Osteocyte (in vitro differentiated cells): ENCODE results near the gene UBAC1. TPM values are rescaled to one million over a fixed set of nuclear protein-coding genes. Genes with fewer than 3 reads are reported as not detected.
"Not testable (repeated sequence)": the region's sequence is repeated elsewhere in the genome, so short reads cannot be mapped to it uniquely, and the experiment has no call there.

Experiments used
- DNase-seq: peaks from one replicate; pipeline ENCODE4 v3.0.0; 2021; ENCODE audit warnings: mixed read lengths; ENCODE audit not compliant: unreplicated experiment; ENCODE audit errors: extremely low spot score
- H3K27ac Mint-ChIP-seq: one replicate; pipeline ENCODE4 v1.8.0; 2021; ENCODE audit warnings: mild to moderate bottlenecking, mixed read lengths; ENCODE audit not compliant: unreplicated experiment
- H3K27me3 Mint-ChIP-seq: one replicate; pipeline ENCODE4 v1.8.0; 2021; ENCODE audit warnings: mixed read lengths; ENCODE audit not compliant: unreplicated experiment
- H3K36me3 Mint-ChIP-seq: one replicate; pipeline ENCODE4 v1.8.0; 2021; ENCODE audit warnings: mixed read lengths; ENCODE audit not compliant: unreplicated experiment
- H3K4me1 Mint-ChIP-seq: one replicate; pipeline ENCODE4 v1.8.0; 2021; ENCODE audit warnings: mixed read lengths; ENCODE audit not compliant: unreplicated experiment
- H3K4me3 Mint-ChIP-seq: one replicate; pipeline ENCODE4 v1.8.0; 2021; ENCODE audit warnings: mild to moderate bottlenecking, moderate library complexity, mixed read lengths; ENCODE audit not compliant: unreplicated experiment
- H3K9me3 Mint-ChIP-seq: one replicate; pipeline ENCODE4 v1.8.0; 2021; ENCODE audit warnings: mixed read lengths; ENCODE audit not compliant: unreplicated experiment
- total RNA-seq: library from RNA; stranded (reverse); gene quantifications from 2 replicates; pipeline ENCODE4 v1.2.1, GENCODE V29; 2021
- TF ChIP-seq, protein P1 (sequence below): fragments of 200-600 bp; sonication (generic); IDR thresholded peaks from 2 replicates; pipeline ENCODE4 v1.5.0; 2021; ENCODE audit warnings: antibody characterized with exemption, mild to moderate bottlenecking, moderate library complexity

UBAC1 gene
- total RNA-seq, 1 donor from 2014 or later: 38.9 TPM

DNA sequence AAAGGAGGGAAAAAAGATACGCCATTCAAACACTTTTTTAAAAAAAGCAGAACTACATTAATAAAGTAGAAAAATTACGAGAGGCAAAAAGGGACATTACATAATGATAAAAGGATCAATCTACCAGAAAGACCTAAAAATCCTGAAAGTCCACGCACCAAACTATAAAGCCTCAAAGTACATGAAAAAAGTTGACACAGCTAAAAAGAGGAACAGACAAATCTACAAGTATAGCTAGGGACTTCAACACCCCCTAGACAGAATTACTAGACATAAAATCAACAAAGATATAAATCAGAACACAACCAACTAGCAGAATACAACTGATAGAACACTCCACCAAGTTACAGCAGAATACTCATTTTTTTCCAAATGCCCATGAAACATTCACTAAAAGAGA, 65.0 kb downstream of the UBAC1 start:
- H3K4me1 Mint-ChIP-seq: peaks cover 24% of the 10 kb centered on the region
- H3K27me3 Mint-ChIP-seq: no peaks in the 10 kb centered on the region
- TF ChIP-seq, protein P1, sequence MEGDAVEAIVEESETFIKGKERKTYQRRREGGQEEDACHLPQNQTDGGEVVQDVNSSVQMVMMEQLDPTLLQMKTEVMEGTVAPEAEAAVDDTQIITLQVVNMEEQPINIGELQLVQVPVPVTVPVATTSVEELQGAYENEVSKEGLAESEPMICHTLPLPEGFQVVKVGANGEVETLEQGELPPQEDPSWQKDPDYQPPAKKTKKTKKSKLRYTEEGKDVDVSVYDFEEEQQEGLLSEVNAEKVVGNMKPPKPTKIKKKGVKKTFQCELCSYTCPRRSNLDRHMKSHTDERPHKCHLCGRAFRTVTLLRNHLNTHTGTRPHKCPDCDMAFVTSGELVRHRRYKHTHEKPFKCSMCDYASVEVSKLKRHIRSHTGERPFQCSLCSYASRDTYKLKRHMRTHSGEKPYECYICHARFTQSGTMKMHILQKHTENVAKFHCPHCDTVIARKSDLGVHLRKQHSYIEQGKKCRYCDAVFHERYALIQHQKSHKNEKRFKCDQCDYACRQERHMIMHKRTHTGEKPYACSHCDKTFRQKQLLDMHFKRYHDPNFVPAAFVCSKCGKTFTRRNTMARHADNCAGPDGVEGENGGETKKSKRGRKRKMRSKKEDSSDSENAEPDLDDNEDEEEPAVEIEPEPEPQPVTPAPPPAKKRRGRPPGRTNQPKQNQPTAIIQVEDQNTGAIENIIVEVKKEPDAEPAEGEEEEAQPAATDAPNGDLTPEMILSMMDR: no peak
- no peak overlapping the region for H3K4me3 Mint-ChIP-seq
- peaks cover 31% of the 10 kb centered on the region for H3K9me3 Mint-ChIP-seq
- DNase-seq: no peak
- H3K36me3 Mint-ChIP-seq: peaks cover 25% of the 10 kb centered on the region
- no peak overlapping the region for H3K27ac Mint-ChIP-seq

- Mint-ChIP-seq H3K4me3 (no peak overlapping the region), H3K4me1 (peaks cover 33% of the 10 kb centered on the region), H3K27me3 (no peaks in the 10 kb centered on the region), H3K36me3 (peaks cover 22% of the 10 kb centered on the region), H3K9me3 (peaks cover 31% of the 10 kb centered on the region), H3K27ac (no peak overlapping the region)
- TF ChIP-seq, protein P1: no peak
- no peak for DNase-seq
Observed at GRCh38 chr9:135895202-135895848, 65.8 kb downstream of the UBAC1 start.

- no peak for DNase-seq
- TF ChIP-seq, protein P1: no peak
- peaks cover 13% of the 10 kb centered on the region for H3K36me3 Mint-ChIP-seq
- H3K4me1 Mint-ChIP-seq: peaks cover 32% of the 10 kb centered on the region
- peaks cover 23% of the 10 kb centered on the region for H3K9me3 Mint-ChIP-seq
- no peak overlapping the region for H3K4me3 Mint-ChIP-seq
- no peaks in the 10 kb centered on the region for H3K27me3 Mint-ChIP-seq
- H3K27ac Mint-ChIP-seq: no peak overlapping the region
Observed at GRCh38 chr9:135893104-135893503, 68.1 kb downstream of the UBAC1 start.

- not testable (repeated sequence) for H3K27me3 Mint-ChIP-seq, H3K4me3 Mint-ChIP-seq, DNase-seq, H3K27ac Mint-ChIP-seq
- Mint-ChIP-seq H3K4me1 (peaks cover 38% of the 10 kb centered on the region), H3K36me3 (peaks cover 11% of the 10 kb centered on the region), H3K9me3 (peaks cover 18% of the 10 kb centered on the region)
Observed at GRCh38 chr9:135892327-135892726, 68.8 kb downstream of the UBAC1 start.

DNA sequence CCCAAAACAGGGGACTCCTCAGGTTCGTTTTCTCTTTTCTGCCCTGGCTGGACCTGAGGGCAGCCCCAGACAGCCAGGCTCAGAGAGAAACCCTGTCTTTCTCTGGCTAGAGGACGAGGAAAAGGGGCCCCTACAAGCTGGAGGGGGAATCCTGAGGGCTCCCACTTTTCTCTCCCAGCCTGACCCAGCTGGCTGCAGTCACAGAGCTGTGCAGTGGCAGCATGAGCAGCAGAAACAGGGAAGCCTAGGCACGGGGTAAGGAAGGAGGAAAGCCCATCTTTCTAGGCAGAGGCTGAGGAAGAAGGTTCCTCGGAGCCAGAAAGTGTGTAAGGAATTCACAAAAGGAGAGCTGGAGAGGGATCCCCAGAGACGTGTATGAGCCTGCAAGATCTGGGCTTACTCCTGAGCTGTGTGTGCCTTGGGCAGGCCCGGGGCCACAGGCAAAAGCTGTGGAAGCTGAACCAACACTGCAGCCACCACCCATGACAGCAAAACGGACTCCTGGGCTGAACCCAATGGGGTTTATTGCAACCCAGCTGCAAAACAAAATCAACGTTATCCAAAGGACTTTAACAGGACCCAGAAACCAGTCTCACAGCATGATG, 70.0 kb downstream of the UBAC1 start:
- Mint-ChIP-seq H3K27ac (no peak overlapping the region), H3K36me3 (peaks cover 11% of the 10 kb centered on the region), H3K27me3 (no peaks in the 10 kb centered on the region), H3K4me3 (no peak overlapping the region), H3K4me1 (peaks cover 50% of the 10 kb centered on the region), H3K9me3 (peaks cover 15% of the 10 kb centered on the region)
- TF ChIP-seq, protein P1: no peak
- DNase-seq: no peak
